GM13977 (cell line): Measurements from ENCODE around the gene ASB18.

ENCODE experiments used
- DNase-seq: peaks from one replicate; pipeline ENCODE4 v3.0.0; 2012; ENCODE audit warnings: low spot score
- in situ Hi-C: fragments of 300-500 bp; cut with MboI; formaldehyde crosslinking; loops from one replicate; pipeline ENCODE4 v1.12.0; 2022; ENCODE audit warnings: low sequenced_read_pairs, low pct_unique_long_range_greater_than_20kb, mixed read lengths, inconsistent platforms; ENCODE audit not compliant: unreplicated experiment
- TF ChIP-seq, protein P1 (sequence below): IDR thresholded peaks from 2 replicates; pipeline ENCODE4 v1.5.1; 2012; ENCODE audit warnings: mild to moderate bottlenecking, control low read depth; ENCODE audit not compliant: insufficient read depth; ENCODE audit errors: extremely low read depth, missing control alignments

ASB18 gene

DNA sequence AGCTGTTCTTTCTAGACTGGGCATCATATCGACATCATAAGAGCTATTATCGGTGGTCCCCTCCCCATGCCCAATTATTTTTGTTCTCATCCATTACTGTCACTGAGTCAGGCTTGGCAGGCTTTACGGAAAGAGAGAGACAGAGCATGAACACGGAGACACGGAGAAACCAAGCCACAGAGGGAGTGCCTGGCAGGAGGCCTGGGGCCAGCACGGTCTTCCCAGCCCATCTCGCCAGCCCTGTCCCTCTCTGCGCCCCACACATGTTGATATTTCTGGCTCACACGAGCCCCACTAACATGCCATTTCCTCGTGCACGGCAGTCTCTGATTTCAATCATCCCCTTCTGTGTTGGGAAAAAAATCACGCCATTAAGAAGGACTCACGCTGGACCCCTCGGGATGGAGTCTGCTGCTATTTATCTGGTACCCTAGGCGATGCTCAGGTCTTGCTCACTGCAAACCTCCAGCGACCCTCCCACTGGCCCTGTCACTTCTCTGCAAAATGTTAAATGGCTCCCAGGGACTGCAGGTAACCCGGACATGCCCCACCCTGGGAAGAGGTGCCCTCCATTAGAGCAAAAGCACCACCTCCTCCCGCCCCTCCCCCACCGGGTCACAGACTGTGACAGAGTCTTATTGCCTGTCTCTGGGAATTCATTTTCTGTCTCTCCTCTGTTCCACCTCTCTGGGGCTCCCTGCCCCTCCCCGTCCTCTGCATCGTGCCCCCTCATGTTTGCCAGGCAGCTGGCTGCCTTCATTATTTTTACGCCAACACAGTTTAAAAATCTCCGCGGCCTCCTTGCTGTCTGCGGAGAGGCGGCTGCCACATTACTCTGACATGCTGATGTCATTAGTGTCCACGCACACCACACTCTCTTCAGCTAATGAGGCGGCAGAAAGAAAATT, 55.9 kb downstream of the ASB18 start:
- TF ChIP-seq, protein P1, sequence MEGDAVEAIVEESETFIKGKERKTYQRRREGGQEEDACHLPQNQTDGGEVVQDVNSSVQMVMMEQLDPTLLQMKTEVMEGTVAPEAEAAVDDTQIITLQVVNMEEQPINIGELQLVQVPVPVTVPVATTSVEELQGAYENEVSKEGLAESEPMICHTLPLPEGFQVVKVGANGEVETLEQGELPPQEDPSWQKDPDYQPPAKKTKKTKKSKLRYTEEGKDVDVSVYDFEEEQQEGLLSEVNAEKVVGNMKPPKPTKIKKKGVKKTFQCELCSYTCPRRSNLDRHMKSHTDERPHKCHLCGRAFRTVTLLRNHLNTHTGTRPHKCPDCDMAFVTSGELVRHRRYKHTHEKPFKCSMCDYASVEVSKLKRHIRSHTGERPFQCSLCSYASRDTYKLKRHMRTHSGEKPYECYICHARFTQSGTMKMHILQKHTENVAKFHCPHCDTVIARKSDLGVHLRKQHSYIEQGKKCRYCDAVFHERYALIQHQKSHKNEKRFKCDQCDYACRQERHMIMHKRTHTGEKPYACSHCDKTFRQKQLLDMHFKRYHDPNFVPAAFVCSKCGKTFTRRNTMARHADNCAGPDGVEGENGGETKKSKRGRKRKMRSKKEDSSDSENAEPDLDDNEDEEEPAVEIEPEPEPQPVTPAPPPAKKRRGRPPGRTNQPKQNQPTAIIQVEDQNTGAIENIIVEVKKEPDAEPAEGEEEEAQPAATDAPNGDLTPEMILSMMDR, result no peak
- in situ Hi-C loops, result no loop called here
- no peak for DNase-seq

DNA sequence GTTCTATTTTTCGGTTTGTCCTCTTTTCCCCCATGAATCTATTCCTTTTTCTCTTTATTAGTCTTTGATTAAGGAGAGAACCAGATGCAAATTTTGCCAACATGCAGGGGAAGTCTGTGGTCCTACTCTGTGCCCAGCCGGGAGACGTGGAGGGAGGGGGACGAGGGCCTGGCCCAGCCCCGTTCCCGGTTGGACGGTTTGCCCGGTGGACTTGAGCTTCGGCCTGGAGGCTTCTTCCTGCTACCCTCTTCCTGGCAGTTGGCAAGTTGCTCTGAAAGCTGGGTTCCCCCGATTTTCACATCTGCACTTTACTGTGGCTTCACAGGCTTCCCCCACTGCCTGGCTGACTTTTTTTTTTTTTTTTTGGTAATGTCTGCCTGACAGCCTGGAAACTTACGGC, 56.7 kb downstream of the ASB18 start:
- in situ Hi-C loops, result no loop called here
- DNase-seq, result no peak
- TF ChIP-seq, protein P1, result no peak

DNA sequence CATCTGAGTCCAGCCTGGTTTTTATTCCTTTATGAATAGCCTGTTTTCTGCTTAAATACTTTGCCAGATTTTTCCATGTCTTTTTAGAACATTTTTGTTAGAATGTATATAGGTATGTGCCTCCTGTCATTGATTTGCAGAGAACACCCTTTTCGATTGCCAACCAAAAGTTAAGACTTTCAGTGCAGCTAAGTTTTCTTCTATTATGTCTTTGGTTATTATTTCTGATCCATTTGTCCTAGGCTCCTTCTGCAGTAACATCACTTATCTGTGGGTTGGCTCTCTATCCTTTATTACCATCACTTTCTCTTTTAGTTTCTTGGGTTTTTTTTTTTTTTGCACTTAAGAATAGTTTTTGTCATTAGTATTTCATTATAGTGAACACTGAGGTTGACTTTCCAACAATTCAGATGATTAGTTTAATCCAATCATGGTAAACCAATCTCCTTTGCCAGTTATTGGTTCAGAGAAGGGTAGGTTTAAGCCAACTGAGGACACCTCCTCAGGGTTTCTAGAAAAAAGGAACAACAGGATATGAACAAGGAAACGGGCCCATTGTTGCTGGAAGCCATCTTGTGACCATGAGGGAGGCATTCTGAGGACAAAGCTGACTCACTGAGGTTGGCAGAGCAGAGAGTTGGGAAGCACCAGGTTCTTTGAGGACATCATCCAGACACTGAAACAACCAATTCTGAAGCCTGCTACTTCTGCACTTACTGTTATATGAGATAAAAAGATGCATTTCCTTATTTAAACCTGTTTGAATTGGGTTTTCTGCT, 58.1 kb downstream of the ASB18 start:
- no peak for DNase-seq
- in situ Hi-C loops, result no loop called here
- TF ChIP-seq, protein P1, result no peak

DNA sequence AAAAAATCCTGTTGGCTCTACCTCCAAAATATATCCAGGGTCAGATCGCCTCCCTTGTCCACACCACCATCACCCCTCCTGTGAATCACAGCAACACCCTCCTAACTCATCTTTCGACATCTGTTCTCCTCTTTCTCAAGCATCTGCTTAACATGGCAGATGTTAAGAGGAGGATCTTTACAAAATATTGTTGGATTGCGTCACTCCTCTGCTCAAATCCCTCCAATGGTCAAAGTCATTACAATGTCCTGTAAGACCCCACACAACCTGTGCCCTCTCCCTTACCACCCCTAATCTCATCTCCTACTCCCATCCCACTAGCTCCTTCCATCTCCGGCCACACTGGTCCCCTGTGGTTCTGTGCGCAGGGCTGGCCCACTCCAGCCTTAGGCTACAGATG, 59.3 kb downstream of the ASB18 start:
- in situ Hi-C loops, result no loop called here
- TF ChIP-seq, protein P1, result no peak
- DNase-seq, result no peak

DNA sequence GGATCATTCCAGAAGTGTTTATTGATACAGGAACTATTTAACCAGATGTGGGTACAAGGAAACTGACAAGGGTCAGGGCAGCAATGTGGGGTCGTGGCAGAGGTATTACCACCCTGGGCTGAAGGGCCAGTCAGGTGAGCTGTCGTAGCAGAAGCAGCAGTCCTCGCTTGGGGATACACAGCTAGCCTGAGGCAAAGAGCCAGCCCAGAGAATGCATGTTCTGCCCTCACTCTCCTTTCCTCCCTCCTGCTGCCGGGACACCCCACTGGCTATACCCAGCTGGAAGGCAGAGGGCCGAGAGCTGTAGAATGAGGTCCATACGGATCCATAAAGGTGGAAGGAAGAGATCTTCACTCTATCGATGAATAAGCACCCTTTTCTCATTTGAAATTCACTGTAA, 63.8 kb downstream of the ASB18 start:
- DNase-seq, result no peak
- in situ Hi-C loops, result no loop called here

DNA sequence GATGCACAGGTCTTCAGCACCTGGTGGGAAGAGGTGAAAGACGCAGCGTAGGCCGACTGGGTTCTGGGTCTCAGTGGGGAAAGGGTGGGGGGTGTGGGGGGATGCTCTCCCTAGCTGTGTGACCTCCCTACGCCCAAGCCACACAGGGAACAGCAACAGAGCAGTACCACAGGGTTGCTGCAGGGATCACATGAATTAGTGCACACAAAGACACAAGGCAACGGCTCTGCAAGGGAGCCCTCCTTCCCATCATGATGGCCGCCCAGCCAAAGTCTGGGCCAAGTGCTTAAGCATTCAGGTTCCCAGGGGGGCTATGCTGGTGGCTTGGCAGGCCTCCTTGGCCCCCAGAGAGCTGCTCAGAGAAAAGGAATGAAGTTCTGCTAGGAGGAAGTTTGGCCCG, 67.8 kb downstream of the ASB18 start:
- DNase-seq, result no peak
- TF ChIP-seq, protein P1, result no peak
- in situ Hi-C loops, result loop anchor here (25.0 kb wide), 1 partner anchor 409 kb away; no protein-coding TSS in a partner anchor

More for the DNA sequence above, 63.8 kb downstream of the ASB18 start:
- TF ChIP-seq, protein P1, result no peak
